Bronchial epithelial cell (primary cell): ENCODE measurements around the gene LUC7L. TPM values are rescaled to one million over a fixed set of nuclear protein-coding genes. Genes with fewer than 3 reads are reported as not detected.

Source experiments
- DNase-seq: peaks from one replicate; pipeline ENCODE4 v3.0.0-alpha.2; 2010; ENCODE audit warnings: low read depth
- FAIRE-seq: peaks from 2 replicates; lab custom pipeline; 2011; peaks lifted over from hg19 to GRCh38; lab: Jason Lieb, UNC
- H3K27me3 ChIP-seq: 2 replicates; pipeline ENCODE4 v1.5.1; 2011; ENCODE audit warnings: low read length; ENCODE audit not compliant: control insufficient read depth, insufficient read depth
- H3K36me3 ChIP-seq: 2 replicates; pipeline ENCODE4 v1.5.1; 2011; ENCODE audit warnings: low read length; ENCODE audit not compliant: control insufficient read depth, insufficient read depth
- H3K4me3 ChIP-seq: 2 replicates; pipeline ENCODE4 v1.5.1; 2011; ENCODE audit warnings: mild to moderate bottlenecking, low read depth, low read length, control low read depth
- total RNA-seq: library from RNA; depleted of rRNA; stranded (reverse); fragments of >200 nt; gene quantifications from 2 replicates; pipeline ENCODE4 v1.2.1, GENCODE V29; 2014
- TF ChIP-seq, protein P1 (sequence below): IDR thresholded peaks from 2 replicates; pipeline ENCODE4 v1.5.1; 2011; ENCODE audit warnings: mild to moderate bottlenecking, moderate library complexity, low read length, control low read depth, inconsistent platforms; ENCODE audit not compliant: insufficient read depth, severe bottlenecking

LUC7L gene
- total RNA-seq, 1 donor from 2014 or later, result 29.5 TPM

DNA sequence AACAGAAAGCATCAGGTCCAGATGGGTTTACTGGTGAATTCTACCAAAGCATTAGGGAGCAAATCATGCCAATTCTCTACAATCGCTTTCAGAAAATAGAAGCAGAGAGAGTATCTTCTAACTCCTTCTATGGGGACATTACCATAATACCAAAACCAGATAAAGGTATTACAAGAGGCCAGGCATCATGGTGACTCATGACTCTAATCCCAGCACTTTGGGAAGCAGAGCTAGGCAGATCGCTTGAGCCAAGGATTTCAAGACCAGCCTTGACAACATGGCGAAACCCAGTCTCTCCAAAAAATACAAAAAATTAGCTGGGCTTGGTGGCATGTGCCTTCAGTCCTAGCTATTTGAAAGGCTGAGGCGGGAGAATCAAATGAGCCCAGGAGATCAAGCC lies 26.0 kb downstream of the LUC7L start:
- Histone ChIP-seq H3K36me3 (peaks cover 19% of the 10 kb centered on the region), H3K4me3 (no peak overlapping the region), H3K27me3 (no peaks in the 10 kb centered on the region)
- DNase-seq (no peak), FAIRE-seq (no peak)
- TF ChIP-seq, protein P1, sequence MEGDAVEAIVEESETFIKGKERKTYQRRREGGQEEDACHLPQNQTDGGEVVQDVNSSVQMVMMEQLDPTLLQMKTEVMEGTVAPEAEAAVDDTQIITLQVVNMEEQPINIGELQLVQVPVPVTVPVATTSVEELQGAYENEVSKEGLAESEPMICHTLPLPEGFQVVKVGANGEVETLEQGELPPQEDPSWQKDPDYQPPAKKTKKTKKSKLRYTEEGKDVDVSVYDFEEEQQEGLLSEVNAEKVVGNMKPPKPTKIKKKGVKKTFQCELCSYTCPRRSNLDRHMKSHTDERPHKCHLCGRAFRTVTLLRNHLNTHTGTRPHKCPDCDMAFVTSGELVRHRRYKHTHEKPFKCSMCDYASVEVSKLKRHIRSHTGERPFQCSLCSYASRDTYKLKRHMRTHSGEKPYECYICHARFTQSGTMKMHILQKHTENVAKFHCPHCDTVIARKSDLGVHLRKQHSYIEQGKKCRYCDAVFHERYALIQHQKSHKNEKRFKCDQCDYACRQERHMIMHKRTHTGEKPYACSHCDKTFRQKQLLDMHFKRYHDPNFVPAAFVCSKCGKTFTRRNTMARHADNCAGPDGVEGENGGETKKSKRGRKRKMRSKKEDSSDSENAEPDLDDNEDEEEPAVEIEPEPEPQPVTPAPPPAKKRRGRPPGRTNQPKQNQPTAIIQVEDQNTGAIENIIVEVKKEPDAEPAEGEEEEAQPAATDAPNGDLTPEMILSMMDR, result no peak

DNA sequence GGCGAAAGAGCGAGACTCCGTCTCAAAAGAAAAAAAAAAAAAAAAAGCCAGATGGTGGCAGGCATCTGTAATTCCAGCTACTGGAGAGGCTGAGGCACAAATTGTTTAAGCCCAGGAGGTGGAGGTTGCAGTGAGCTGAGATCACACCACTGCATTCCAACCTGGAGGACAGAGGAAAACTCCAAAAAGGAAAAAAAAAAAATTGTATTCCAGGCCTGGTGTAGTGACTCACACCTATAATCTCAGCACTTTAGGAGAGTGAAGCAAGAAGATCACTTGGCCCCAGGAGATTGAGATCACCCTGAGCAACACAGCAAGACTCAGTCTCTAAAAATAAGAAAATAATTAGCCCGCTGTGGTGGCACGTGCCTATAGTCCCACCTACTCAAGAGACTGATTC lies 28.9 kb downstream of the LUC7L start:
- DNase-seq (peak; percentile 53), FAIRE-seq (no peak)
- H3K4me3 ChIP-seq, result no peak overlapping the region
- H3K36me3 ChIP-seq, result peaks cover 21% of the 10 kb centered on the region
- TF ChIP-seq, protein P1, result no peak
- H3K27me3 ChIP-seq, result no peaks in the 10 kb centered on the region

DNA sequence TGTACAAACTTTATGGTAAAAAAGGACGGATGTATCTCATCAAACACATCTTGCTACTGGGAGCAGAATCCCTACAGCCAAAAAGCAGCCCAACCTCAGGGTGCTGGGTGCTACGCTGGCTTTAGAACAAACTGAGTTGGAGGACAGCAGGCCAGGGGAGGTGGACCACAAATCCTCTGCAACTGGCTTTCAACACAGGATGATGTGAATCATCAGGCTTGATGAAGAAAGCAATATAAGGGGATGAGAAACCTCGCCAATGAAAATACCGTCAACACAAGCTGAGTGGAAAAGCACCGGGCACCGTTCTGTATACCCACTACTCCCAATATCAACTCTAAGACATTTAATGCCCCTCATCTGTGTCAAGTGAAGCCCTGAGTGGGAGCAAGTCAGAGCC lies 34.7 kb downstream of the LUC7L start:
- Histone ChIP-seq H3K4me3 (no peak overlapping the region), H3K27me3 (no peaks in the 10 kb centered on the region), H3K36me3 (peaks cover 34% of the 10 kb centered on the region)
- no peak for FAIRE-seq
- TF ChIP-seq, protein P1, result no peak
- no peak for DNase-seq

DNA sequence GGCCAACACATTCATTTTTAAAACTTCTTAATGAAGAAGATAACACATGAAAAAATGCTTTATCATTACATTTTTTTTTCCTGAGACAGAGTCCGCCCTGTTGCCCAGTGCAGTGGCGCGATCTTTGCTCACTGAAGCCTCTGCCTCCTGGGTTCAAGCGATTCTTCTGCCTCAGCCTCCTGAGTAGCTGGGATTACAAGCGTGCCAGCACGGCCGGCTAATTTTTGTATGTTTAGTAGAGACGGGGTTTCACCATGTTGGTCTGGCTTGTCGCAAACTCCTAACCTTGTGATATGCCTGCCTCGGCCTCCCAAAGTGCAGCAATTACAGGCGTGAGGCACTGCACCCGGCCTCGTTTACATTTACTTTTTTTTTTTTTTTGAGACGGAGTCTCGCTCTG lies 35.8 kb downstream of the LUC7L start:
- H3K27me3 ChIP-seq, result no peaks in the 10 kb centered on the region
- H3K4me3 ChIP-seq, result no peak overlapping the region
- DNase-seq (no peak), FAIRE-seq (no peak)
- peaks cover 36% of the 10 kb centered on the region for H3K36me3 ChIP-seq
- TF ChIP-seq, protein P1, result no peak

DNA sequence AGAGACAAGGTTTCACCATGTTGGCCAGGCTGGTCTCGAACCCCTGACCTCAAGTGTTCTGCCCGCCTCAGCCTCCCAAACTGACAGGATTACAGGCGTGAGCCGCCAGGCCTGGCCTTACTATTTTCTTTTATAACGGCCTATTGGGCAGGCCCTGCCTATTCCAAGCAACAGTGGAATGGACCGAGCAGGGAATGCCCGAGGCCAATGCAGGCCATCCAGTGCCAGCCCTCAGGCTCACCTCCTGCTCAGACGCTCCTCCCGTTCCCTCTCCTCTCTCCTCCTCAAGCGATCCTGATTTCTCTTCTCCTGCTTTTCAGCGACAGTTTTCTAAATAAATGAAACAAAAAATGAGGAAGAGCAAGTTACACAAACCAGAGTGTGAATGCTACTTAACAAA lies 36.6 kb downstream of the LUC7L start:
- no peak for FAIRE-seq
- TF ChIP-seq, protein P1, result no peak
- DNase-seq, result no peak
- H3K36me3 ChIP-seq, result peaks cover 33% of the 10 kb centered on the region
- H3K27me3 ChIP-seq, result no peaks in the 10 kb centered on the region
- no peak overlapping the region for H3K4me3 ChIP-seq

DNA sequence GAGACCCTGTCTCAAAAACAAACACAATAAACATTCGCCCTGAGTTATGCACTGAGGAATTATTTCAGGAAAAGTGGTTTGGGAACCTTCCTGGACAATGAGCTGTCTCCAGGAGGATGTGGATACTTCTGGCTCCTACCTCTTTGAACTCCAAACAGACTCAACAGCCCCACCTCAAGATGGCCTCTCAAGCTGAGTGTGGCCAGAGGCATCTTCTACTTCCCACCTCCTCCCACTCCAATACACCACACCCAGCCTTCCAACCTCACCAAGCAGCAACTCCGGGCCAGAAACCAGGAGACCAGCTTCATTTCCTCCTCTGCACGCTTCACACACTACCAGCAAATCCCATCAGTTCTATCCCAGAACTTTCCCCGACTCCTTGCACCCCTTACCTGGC lies 37.4 kb downstream of the LUC7L start:
- DNase-seq (no peak), FAIRE-seq (no peak)
- Histone ChIP-seq H3K4me3 (no peak overlapping the region), H3K27me3 (no peaks in the 10 kb centered on the region), H3K36me3 (peaks cover 31% of the 10 kb centered on the region)
- TF ChIP-seq, protein P1, result no peak
